Nephron (organoid): ENCODE results near the gene MPG.

ENCODE experiments used
- H3K27ac Mint-ChIP-seq, 3 experiments: 2 replicates each; pipeline ENCODE4 v1.8.0; 2020; ENCODE audit warnings: mixed read lengths in 3 of 3, mild to moderate bottlenecking in 2 of 3, moderate library complexity in 1 of 3
- H3K27me3 Mint-ChIP-seq: 2 replicates; pipeline ENCODE4 v1.8.0; 2021; ENCODE audit warnings: low read depth, mild to moderate bottlenecking, moderate library complexity, mixed read lengths
- H3K36me3 Mint-ChIP-seq: 2 replicates; pipeline ENCODE4 v1.8.0; 2020; ENCODE audit warnings: low read depth, mixed read lengths
- H3K4me1 Mint-ChIP-seq: 2 replicates; pipeline ENCODE4 v1.8.0; 2020; ENCODE audit warnings: mixed read lengths
- H3K4me3 Mint-ChIP-seq, 3 experiments: 2 replicates each; pipeline ENCODE4 v1.8.0; 2020; ENCODE audit warnings: mild to moderate bottlenecking in 3 of 3, mixed read lengths in 3 of 3, moderate library complexity in 2 of 3
- H3K9me3 Mint-ChIP-seq: 2 replicates; pipeline ENCODE4 v1.8.0; 2020; ENCODE audit warnings: mixed read lengths
- TF ChIP-seq, protein P1 (sequence below), 3 experiments: fragments of 200-600 bp; sonication (generic); IDR thresholded peaks; one replicate each; pipeline ENCODE4 v1.5.0; 2021; ENCODE audit warnings: antibody characterized with exemption in 3 of 3; ENCODE audit not compliant: unreplicated experiment in 3 of 3

MPG gene

DNA sequence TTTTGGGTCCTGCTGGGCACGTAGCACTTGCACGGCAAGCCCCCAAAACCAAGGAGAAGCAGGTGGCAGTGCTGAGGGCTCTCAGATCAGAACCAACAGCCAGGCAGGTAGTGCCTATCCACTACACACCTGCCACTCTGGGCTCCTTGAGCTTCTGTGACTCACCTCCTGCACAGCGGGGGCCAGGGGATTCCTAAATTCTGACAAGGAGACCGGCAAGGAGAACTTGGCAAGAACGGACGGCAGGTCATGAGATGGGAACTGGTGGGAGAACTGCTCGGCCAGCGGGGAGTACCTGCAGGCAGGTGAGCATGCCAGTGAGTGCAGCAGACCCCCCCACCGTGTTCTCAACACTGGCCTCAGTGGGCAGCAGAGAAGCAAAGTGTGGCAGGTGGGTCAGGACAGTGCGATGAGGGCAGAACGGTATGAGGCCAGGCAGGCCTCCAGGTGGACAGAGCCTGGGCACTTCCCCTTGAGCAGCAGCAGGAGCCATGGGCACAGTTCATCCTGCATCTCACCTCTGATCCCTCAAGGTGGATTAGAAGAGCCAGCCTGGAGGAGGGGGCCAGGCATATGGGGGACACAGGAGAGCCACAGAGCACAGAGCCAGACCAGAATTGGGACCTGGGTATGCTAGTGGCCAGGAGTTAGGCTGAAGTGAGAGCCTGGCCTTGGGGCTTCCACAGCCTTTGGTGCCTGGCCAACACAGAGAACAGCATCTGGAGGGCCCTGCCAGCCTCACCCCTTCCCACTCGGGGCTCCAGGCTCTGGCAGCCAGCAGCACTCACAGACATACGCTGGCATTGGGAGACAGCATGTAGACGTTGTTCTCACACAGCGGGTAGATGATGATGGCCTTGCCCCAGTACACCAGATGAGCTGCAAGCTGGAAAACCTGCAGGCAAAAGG is 14.7 kb downstream of the MPG start:
- no peak overlapping the region for H3K27ac Mint-ChIP-seq

DNA sequence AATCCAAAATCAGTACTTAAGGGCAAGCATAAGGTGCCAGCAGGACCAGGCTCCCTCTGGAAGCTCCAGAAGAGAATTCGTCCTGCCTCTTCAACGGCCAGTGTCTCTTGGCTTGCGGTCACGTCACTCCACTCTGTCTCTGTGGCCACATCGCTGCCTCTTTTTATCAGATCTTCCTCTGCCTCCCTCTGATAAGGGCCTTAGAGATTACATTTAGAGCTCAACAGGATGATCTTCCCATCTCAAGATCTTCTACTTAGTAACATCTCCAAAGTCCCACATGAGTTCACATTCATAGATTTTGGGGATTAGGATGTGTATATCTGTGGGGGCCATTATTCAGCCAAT is 16.9 kb downstream of the MPG start:
- no peaks in the 10 kb centered on the region for H3K27me3 Mint-ChIP-seq
- no peak overlapping the region for H3K4me3 Mint-ChIP-seq
- peaks cover 5% of the 10 kb centered on the region for H3K36me3 Mint-ChIP-seq
- peaks cover 4% of the 10 kb centered on the region for H3K4me1 Mint-ChIP-seq
- TF ChIP-seq, protein P1, sequence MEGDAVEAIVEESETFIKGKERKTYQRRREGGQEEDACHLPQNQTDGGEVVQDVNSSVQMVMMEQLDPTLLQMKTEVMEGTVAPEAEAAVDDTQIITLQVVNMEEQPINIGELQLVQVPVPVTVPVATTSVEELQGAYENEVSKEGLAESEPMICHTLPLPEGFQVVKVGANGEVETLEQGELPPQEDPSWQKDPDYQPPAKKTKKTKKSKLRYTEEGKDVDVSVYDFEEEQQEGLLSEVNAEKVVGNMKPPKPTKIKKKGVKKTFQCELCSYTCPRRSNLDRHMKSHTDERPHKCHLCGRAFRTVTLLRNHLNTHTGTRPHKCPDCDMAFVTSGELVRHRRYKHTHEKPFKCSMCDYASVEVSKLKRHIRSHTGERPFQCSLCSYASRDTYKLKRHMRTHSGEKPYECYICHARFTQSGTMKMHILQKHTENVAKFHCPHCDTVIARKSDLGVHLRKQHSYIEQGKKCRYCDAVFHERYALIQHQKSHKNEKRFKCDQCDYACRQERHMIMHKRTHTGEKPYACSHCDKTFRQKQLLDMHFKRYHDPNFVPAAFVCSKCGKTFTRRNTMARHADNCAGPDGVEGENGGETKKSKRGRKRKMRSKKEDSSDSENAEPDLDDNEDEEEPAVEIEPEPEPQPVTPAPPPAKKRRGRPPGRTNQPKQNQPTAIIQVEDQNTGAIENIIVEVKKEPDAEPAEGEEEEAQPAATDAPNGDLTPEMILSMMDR (IDR thresholded peaks at IDR 0.05; ENCODE audit: unreplicated experiment in 3 of 3), result no peak
- no peaks in the 10 kb centered on the region for H3K9me3 Mint-ChIP-seq
- no peak overlapping the region for H3K27ac Mint-ChIP-seq

More for the DNA sequence above, 14.7 kb downstream of the MPG start:
- TF ChIP-seq, protein P1 (IDR thresholded peaks at IDR 0.05; ENCODE audit: unreplicated experiment in 3 of 3), result no peak
- no peaks in the 10 kb centered on the region for H3K9me3 Mint-ChIP-seq
- no peaks in the 10 kb centered on the region for H3K27me3 Mint-ChIP-seq
- H3K36me3 Mint-ChIP-seq, result peaks cover 5% of the 10 kb centered on the region
- H3K4me1 Mint-ChIP-seq, result peaks cover 4% of the 10 kb centered on the region
- no peak overlapping the region for H3K4me3 Mint-ChIP-seq

DNA sequence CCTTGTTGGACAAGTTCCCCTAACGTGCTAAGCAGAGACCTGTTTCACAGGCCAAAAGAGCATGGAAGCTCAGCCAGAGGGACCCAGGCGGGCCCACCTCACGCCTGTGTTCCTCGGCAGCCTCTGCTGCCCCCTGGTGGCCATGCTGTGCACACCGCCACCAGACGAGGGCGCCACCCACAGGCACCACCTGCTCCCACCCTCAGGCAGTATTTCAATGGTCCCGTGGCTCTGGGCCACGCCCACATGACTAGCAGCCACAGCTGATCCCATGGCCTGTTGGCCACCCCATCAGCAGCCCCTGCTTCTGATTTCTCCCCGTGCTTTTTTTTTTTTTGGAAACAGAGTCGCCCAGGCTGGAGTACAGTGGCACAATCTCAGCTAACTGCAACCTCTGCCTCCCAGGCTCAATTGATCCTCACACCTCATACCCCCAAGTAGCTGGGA is 18.9 kb downstream of the MPG start:
- no peaks in the 10 kb centered on the region for H3K36me3 Mint-ChIP-seq
- H3K4me1 Mint-ChIP-seq, result peaks cover 4% of the 10 kb centered on the region
- TF ChIP-seq, protein P1 (IDR thresholded peaks at IDR 0.05; ENCODE audit: unreplicated experiment in 3 of 3), result peak; percentile 95 to 97 (median 96)

DNA sequence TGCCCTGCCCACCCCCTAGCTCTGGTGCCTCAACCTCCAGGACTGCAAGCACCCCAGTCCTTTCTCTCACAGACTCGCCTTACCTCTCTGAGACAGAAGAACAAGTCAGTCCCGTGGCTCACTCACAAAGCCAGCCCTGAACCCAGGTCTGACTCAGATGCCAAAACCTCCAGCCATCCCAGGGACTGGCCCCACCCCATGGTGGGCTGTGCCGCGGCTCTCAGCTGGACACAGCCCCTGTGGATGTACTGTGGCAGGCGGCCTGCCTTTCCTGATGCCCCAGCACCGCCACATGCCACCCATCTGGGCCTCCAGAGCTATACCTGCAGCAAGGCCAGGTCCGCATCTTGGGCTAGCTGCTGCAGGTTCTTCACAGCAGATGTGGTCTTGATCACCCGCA is 19.8 kb downstream of the MPG start:
- H3K4me3 Mint-ChIP-seq, result no peak overlapping the region
- H3K4me1 Mint-ChIP-seq, result peaks cover 13% of the 10 kb centered on the region
- H3K36me3 Mint-ChIP-seq, result peaks cover 4% of the 10 kb centered on the region
- no peaks in the 10 kb centered on the region for H3K27me3 Mint-ChIP-seq
- no peaks in the 10 kb centered on the region for H3K9me3 Mint-ChIP-seq
- H3K27ac Mint-ChIP-seq, result no peak overlapping the region
- TF ChIP-seq, protein P1 (IDR thresholded peaks at IDR 0.05; ENCODE audit: unreplicated experiment in 3 of 3), result no peak

More for the DNA sequence above, 18.9 kb downstream of the MPG start:
- no peak overlapping the region for H3K4me3 Mint-ChIP-seq
- H3K27me3 Mint-ChIP-seq, result no peaks in the 10 kb centered on the region
- H3K9me3 Mint-ChIP-seq, result no peaks in the 10 kb centered on the region
- no peak overlapping the region for H3K27ac Mint-ChIP-seq

DNA sequence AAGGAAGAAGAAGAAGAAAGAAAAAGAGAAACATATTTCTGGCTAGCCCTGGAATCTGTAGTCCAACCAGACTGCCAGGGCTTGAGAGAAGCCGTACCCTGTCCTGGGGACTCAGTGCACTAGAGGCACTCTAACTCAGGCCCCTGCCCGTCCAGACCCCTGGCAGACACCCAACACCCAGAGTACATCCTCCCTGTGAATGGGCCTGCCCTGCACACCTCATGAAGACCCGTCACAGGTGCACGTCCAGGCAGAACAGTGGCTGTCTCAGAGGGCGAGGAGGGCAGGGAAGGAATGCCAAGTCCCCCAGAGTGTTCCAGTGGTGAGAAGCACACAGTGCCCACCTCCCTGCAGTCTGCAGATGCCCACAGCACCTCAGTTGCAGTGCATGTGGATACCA is 23.0 kb downstream of the MPG start:
- H3K4me1 Mint-ChIP-seq, result peaks cover 13% of the 10 kb centered on the region
- no peak overlapping the region for H3K27ac Mint-ChIP-seq
- TF ChIP-seq, protein P1 (IDR thresholded peaks at IDR 0.05; ENCODE audit: unreplicated experiment in 3 of 3), result no peak

DNA sequence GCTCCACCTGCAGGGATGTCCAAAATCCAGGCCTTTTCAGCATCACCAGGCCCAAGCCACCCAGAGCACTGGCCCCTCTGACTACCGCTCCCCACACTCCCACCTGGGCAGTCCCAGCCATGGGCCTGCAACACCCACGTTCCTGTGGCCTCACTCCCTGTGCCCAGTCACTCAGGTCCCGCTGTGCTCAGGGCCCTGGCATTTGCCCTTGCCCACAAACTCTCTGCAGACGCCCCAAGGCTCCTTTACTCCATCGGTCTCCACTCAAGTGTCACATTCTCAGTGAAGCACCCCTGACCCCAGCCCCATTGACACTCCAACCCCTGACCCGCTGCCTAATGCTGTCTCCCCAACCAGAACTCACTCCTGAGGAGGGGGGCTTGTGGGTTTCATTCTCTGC is 23.6 kb downstream of the MPG start:
- peaks cover 13% of the 10 kb centered on the region for H3K4me1 Mint-ChIP-seq
- peaks cover 5% of the 10 kb centered on the region for H3K36me3 Mint-ChIP-seq

More for the DNA sequence above, 23.0 kb downstream of the MPG start:
- H3K4me3 Mint-ChIP-seq, result no peak overlapping the region
- peaks cover 4% of the 10 kb centered on the region for H3K36me3 Mint-ChIP-seq
- H3K27me3 Mint-ChIP-seq, result no peaks in the 10 kb centered on the region
- no peaks in the 10 kb centered on the region for H3K9me3 Mint-ChIP-seq

More for the DNA sequence above, 23.6 kb downstream of the MPG start:
- H3K27ac Mint-ChIP-seq, result peak overlapping the region in 2 of 3 experiments; percentile 12 to 16
- TF ChIP-seq, protein P1 (IDR thresholded peaks at IDR 0.05; ENCODE audit: unreplicated experiment in 3 of 3), result no peak
- no peaks in the 10 kb centered on the region for H3K27me3 Mint-ChIP-seq
- H3K4me3 Mint-ChIP-seq, result no peak overlapping the region
- H3K9me3 Mint-ChIP-seq, result no peaks in the 10 kb centered on the region
